ENCODE measurements around the gene HSPA13.
"Not testable (repeated sequence)": the region's sequence is repeated elsewhere in the genome, so short reads cannot be mapped to it uniquely, and the experiment has no call there.

- not testable (repeated sequence) for TF ChIP-seq ZBTB1 (tag by site-specific recombination; IDR thresholded peaks at IDR 0.05); ZFP3 (tag by site-specific recombination; IDR thresholded peaks at IDR 0.05; ENCODE audit: low read depth); ZNF184 (tag by site-specific recombination; IDR thresholded peaks at IDR 0.05); BCL11A (tag by site-specific recombination; IDR thresholded peaks at IDR 0.05; ENCODE audit: low read depth); PRDM6 (tag by site-specific recombination; IDR thresholded peaks at IDR 0.05); ATF2 (tag by site-specific recombination; IDR thresholded peaks at IDR 0.05; ENCODE audit: low read depth); CTCF (tag by site-specific recombination; IDR thresholded peaks at IDR 0.05); ZNF121 (tag by site-specific recombination; IDR thresholded peaks at IDR 0.05); REPIN1 (tag by site-specific recombination; IDR thresholded peaks at IDR 0.05; ENCODE audit: low read depth); ZSCAN30 (tag by site-specific recombination; IDR thresholded peaks at IDR 0.05); ZNF692 (tag by site-specific recombination; IDR thresholded peaks at IDR 0.05); ZNF785 (tag by site-specific recombination; IDR thresholded peaks at IDR 0.05); ZBTB21 (tag by site-specific recombination; IDR thresholded peaks at IDR 0.05)
Measured at GRCh38 chr21:14327346-14327745, 55.6 kb downstream of the HSPA13 start.

All from HEK293 (cell line).